LHCN-M2 (cell line): ENCODE data around the gene UIMC1. TPM values are rescaled to one million over a fixed set of nuclear protein-coding genes. Genes with fewer than 3 reads are reported as not detected.

Source experiments
- DNase-seq: peaks from one replicate; pipeline ENCODE4 v3.0.0-alpha.2; 2012; ENCODE audit warnings: low read depth
- total RNA-seq: library from RNA; depleted of rRNA; stranded (reverse); fragments of >200 nt; gene quantifications from 2 replicates; pipeline ENCODE4 v1.2.3, GENCODE V29; 2014

Gene UIMC1
- total RNA-seq, 1 experiment from 2014 or later: 24.6 TPM

DNA sequence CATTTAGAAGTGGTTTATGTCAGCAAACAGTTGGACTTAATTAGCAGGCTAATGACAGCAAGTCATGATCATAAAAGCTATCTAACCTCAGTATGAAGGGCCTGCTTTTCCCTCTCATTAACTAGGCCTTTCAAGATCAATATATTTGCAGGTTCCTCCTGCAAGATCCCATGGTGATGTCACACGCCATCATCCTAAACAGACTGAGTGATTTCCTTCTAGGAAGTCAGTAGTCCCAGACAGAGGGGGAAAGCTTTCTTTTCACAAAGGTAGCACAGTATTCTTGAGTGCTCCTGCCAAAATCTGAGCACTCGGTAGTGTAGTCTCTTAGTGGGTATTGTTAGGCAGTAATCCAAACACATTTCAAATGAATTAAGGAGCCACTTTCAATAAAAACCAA lies 52.5 kb downstream of the UIMC1 start:
- no peak for DNase-seq

DNA sequence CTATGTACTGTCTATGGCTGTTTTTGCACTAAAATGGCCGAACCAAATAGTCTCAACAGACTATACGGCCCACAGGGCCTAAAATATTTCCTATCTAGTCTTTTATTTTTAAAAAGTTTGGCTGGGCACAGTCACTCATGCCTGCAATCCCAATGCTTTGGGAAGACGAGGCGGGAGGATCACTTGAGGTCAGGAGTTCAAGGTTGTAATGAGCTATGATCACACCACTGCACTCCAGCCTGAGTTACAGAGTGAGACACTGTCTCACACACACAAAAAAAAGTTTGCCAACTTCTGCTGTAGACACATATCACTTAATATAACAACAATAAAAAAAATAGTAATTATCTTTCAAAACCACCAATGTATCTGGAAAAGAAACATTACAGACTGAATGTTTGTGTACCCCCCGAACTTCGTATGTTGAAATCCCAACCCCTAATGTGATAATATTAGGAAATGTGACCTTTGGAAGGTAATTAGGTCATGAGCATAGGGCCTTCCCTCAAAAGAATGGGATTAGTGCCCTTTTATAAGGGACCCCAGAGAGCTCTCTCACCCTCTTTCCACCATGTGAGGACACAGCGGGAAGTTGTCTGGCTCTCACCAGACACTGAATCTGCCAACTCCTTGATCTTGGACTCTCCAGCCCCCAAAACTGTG lies 53.9 kb downstream of the UIMC1 start:
- DNase-seq: no peak

DNA sequence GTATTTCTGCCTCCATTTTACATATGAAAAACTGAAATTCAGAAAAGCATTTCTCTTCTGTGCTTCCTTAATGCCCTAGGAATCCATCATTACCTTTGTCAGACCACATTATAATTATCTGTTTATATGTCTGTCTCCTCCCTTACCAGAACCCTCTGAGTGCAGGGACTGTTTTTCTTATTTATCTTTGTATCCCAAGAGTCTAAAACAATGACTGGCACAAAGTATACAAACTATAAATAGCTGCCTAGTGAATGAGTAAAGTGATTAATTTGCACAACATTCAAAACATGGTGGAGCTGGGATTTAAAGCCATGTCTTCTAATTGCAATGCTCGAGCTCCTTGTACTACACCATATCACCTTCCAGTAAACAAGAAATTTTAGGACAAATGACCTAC lies 58.1 kb downstream of the UIMC1 start:
- peak; percentile 14 for DNase-seq

DNA sequence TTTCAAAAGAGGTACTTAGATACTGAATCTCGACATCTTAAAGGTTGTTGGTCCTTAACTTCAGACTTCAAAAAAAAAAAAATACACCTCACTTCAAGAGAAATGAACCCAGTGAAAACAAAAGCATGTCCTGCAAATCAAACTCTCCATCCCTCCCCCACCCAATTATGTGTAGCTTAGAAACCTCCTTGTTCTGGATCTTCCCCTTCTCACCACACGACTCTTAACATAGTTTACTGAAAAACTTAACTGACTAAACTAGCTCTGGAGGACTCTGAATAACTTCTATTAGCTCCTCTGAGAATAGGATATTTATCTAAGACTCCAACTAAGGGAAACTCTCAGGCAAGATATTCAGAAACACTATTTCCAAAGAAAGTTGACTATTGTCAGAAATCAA lies 58.7 kb downstream of the UIMC1 start:
- DNase-seq: no peak

DNA sequence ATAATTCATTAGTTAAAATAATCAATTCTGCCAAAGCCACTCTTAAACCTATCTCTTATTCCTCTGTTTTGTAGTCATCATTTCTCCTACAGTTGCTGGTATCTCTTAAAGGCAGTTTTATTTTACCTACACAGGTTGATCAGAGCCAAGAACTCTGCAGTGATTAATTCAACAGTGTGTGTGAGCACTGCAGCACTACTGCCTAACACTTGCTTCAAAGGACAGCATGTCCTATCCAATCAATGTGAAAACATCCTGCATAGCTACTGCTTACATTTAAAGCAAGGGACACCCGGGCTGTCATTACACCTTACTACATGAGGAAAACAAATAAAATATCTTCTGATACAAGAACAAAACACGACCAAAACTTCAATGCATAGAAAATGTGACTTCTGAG lies 62.3 kb downstream of the UIMC1 start:
- no peak for DNase-seq

DNA sequence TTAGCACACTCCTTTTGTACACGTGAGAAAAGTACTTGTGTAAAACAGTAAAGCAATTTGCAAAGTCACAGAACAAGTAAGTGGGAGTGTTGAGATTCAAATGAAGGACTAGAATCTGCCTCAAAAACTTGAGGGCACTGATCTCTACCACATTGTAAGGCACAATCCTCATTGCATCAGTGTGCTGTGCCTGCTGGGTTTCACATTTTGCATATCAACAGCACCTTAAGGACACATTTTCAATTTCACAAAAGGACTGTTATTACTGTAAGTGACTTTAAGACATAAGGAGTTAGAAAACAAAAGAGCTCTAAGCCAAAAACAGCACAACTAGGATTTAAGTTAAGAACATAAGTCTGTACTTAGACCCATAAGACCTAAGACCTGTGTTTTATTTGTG lies 62.8 kb downstream of the UIMC1 start:
- no peak for DNase-seq

DNA sequence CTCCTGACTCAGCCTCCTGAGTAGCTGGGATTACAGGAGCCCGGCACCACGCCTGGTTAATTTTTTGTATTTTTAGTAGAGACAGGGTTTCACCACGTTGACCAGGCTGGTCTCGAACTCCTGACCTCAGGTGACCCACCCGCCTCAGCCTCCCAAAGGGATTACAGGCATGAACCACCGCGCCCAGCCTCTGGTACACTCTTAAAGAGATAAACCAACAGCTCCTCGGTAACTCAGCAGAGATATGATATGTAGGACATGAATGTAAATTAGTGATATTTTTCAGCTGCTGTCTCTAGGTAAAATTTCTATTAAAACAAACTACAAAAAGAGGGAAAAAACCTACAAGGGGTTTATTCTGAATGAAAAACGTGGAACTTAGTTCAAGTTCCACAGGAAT lies 64.6 kb downstream of the UIMC1 start:
- DNase-seq: no peak

DNA sequence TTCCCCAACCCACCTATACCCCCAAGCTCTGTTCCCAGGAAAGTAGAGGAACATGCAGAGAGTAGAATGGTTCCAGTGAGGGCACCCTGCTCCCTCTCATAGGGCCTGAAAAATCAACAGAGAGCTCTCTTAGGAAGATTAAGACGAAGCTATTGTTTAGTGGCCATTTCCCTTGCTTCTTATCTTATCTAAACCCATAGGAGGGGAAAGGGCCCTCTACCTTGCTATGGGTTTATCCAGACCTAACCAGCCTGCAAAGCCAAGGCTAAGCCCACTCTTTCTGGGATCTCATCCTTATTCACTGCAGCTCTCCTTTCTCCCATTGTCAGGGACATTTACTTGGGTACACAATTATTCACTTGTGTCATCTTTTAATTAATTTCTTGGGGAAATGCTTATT lies 68.1 kb downstream of the UIMC1 start:
- no peak for DNase-seq

DNA sequence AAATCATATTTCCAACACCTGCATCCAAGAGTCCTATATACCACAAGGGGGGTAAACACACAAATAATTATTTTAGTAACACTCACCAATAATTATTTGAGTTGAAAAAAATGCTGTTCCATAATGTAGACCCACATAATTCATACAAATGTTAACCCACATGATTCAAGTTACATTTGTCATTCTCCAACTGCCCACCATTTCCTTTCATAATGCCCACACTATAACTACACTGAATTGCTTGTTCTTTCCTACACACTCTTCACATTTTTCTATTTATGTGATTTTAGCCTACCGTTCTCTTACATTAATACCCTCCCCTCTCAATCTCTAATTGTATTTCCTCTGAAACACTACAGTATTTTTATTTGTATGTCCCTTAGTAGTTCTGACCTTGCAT lies 71.6 kb downstream of the UIMC1 start:
- DNase-seq: no peak

DNA sequence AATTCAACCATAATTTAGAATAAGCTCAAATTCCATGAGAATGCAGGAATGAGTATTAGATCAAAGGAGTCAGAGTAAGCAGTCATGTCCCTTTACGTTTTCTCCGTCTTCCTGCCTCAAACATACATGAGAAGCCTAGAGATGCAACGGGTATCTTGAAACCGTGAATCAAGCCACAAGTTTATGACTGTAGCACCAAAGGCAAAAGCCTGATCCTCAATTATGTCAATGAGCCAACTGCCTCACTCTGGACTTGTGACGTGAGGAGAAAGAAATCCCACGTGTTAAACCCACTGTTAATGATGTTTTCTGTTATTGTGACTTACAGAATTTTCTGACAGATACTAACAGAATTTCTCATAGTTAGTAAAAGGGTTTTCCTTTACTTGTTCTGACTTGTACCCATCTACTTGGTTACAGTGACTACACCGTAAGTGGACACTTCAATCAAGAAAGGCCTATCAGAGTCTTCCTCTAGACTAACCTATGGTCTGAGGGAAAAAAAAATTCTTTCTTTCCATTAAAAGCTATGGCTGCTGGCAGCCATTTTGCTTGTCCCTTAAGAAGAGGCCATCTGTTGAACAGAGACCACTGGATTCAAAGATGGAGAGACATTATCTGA lies 72.2 kb downstream of the UIMC1 start:
- DNase-seq: no peak

DNA sequence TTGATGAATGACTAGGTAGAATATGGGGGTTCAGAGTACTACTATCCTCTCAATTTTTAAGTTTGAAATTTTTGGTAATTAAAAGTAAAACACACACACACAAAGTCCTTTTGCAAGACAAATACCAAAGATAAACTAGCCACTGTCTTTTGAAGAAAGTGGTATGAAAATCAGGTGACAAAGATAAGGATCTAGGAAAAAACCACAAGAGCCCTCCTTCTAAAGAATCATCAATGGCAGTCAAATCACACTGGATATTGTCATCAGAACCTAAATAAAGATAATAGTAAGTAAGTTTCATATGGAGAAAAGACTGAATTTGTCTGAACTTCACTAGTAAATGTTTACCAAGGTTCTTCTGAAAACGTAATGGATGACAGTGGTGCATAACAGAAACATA lies 76.9 kb downstream of the UIMC1 start:
- DNase-seq: no peak

DNA sequence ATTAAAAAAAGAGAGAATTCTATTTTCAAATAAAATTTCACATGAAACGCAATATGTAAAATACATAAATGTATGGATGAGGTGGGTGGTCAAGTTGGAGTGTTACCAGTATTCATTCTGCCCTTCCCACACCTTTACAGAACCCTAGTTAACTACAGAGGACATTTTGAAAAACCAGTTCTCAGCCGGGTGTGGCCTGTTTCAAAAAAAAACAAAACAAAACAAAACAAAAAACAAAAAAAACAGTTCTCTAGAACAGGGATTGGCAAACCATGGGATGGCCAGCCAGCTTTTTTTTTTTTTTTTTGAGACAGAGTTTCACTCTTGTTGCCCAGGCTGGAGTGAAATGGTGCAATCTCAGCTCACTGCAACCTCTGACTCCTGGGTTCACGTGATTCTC lies 79.0 kb downstream of the UIMC1 start:
- peak; percentile 4 for DNase-seq

DNA sequence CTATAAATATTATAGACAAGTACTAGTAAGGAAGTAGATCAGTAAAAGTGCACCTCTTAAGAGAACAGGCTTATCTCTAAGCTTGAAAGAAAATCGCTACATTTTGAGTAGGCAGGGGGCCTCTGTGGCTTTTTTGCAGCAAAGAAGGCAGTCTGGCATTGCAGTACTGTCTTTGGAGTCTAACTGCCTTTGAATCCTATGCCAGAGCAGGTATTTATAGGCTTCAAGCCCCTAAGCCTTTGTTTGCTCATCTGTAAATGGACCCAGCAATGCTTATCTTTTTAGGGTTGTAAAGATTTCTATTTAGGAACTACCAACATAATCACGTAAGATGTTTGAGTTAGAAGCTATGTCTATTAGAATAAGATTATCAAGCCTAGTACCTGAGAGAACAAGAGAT lies 83.8 kb downstream of the UIMC1 start:
- no peak for DNase-seq

DNA sequence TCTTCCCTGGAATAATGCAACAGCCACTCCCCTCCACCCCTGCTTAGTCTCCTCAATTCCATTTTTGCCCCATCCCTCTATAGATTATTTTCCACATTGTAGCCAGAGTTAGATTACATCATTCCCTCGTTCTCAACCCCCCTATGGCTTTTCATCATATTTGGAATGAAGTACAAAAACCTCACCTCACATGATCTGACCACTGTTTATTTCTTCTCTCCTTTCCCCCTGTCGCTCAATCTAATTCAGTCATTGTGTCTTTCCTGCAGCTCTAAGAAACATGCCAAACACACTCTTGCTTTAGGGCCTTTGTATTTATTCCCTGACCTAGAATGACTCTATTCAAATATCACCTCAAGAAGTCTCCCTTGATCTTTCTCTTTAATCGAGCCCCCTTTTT lies 84.9 kb downstream of the UIMC1 start:
- no peak for DNase-seq

DNA sequence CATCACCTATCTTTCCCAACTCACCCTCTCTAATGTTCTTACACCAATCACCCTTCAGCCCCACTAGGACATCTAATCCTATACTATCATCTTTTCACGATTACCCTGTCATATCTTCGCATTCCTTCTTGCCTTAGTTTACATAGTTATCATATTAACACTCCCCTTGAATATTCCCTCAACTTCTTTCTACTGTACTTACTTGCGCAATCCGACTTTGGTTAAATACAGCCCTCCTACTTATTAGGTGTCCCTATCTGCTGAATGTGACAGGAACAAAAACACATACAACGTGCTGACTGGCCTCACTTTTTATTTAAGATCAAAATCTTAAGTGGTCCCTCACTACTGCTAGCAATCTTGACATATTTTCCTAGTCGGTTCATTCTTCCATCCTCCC lies 88.0 kb downstream of the UIMC1 start:
- DNase-seq: no peak

DNA sequence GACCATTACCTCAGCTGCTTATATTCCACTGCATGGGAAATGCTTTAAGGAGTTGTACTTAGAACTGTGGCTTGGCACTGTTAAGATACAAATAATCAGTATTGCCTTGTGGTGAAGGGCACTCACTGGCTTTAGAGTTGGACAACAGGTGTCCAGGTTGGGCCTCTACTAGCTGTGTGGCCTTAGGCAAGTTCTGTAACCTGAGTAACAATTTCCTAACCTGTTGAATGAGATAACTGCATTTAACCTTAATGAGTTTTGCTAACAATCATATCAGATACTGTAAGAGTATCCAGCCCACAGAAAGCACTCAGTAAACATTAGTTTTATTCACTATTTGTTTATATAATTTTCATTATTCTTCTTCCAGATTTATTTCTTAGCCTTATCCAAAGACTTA lies 90.2 kb downstream of the UIMC1 start:
- DNase-seq: no peak

DNA sequence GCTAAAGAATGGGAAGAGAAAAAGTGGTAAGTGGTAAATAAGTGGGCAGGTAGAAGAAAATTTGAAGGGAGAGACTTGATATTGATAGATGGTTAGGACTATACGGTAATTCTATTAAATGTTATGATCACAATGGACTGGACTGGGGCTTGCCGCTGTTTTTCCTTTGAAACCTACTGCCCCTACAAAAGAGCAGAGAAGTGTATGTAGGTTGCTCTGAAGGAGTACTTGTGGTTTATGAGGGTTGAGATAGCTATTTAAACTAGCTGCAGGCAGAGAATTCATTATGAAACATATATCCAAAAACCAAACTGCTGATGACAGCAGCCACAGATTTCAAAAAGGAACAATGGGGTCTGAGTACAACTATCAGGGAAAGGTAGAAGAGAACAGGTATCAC lies 90.7 kb downstream of the UIMC1 start:
- DNase-seq: no peak

DNA sequence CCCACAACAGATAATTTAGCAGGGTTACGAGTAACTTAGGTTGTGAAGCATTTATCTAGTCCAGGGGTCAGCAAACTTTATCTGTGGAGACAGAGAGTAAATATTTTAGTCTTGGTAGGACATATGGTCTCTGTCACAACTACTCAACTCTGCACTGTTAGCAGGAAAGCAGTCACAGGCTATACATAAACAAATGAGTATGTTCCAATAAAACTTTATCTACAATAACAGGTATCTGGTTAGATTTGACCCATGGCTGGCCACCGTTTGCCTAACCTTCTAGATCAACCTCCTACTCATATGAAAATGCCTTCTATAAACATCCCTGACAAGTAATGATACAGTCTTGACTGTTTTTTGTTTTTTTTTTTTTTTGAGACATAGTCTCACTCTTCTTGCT lies 94.5 kb downstream of the UIMC1 start:
- no peak for DNase-seq

DNA sequence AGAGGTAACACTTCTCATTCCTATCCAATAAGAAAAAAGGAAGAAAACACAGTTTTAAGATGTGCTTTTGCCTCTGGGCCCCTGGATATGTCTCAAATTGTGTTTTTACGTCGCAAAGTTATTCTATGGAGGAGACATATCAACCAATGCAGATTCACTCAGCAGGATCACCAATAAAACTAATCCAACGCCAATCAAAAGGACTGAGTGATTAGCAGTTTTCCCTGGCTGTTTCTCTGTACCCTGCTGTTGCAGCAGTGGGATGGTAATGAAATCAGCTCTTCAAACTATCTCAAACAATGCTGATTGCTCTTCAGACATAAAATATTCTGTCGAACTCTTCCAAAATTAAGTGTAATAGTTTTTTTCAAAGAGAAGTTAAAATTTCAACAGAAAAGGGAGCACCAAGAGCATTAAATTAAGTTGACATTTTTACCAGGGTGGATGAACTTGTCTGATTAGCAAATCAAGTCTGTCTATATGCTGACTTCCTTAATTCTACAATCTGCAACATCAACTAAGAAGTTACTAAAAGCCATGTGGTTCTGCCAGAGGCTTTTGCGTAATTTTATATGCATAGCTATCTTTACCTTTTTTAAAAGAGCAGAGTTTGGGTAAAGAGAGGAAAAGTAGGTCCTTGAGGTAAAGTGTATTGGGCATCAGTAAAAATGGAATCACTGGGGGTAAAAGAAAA lies 97.8 kb downstream of the UIMC1 start:
- no peak for DNase-seq

DNA sequence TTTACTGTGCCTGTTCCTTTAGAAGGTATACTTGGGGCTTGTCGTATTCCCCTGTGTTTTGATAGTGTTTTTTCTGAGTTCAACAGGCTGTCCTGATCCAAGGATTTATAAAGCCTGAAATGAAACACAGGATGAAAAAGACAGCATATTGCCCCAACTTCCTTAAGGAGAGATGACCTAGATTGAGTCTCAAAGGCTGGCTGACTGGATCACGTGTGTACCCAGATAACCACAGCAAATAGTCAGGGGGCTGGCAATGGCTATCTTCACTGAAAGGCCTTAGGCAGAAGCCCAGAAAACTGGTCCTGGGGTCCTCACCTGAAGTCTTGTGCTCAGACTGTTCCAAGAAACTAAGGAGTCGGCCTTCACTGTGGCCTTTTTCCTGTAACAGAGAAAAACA lies 99.8 kb downstream of the UIMC1 start:
- no peak for DNase-seq

DNA sequence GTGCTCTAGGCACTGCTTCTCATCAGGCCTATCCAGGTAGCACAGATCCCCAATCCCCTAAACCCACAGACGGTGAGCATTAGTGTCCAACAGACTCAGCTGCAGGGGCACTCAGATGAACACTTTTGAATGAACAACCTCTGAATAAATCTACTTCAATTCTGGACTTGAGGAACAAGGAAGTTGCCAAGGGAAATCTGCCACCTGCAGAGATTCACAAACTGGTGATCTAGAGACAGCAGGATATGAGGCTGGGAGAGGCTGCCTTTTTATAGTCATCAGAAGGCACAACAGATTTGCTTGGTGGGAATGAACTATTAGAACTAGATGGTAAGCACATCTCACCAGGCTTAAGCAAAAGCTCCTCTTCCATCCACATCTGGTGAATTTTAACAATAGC lies 100.5 kb downstream of the UIMC1 start:
- DNase-seq: no peak

DNA sequence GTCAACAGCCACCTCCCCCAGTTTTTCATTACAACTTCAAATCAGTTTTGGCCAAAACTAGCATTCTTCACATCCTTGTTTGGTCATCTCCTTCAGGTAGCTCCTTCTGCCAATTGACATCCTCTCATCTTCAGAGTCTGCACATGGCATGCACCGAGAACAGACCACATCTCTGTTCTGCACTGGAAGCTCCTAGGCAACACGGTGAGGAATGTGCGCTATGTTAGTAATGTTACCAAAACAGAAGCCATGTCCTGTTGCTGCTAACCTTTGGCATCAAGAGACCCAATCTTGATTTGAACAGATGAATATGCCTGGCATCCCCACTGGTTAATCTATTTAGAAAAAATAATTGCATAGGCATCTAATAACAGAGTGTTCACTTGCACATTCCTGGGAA lies 102.3 kb downstream of the UIMC1 start:
- no peak for DNase-seq

DNA sequence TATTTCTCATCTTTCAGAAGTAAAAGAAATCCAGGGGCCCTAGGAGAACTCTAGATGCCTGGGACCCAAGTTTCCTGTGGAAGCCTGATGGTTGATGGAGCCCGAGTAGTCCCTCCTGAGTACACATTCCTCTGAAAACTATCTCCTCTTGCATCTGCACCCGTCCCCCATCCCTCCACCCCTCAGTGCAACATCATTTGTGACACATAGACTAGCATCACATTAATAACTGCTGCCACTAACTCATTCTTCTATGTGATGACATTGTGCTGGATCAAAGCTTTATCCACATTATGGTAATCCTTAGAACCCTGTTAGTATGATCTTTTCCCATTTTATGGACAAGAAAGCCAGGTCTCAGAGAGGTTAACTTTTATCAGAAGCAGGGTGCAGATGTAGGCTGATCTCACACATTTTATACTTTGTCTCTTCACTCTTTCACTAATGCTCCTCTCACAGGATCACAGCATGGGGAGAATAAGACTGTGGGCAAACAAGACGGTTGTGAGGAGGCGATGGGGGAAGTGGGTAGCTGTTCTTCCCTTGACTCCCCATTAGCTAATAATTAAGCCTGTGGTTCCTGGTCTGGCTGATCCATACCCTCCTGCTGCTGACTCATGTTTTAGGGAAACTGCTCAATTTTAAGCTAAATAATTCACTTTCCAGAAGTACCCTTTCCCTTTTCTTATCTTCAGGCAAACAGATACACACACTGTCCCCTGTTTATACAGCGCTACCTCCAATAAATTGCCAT lies 103.5 kb downstream of the UIMC1 start:
- DNase-seq: no peak
